ENCODE data around the gene TSPAN33.

DNA sequence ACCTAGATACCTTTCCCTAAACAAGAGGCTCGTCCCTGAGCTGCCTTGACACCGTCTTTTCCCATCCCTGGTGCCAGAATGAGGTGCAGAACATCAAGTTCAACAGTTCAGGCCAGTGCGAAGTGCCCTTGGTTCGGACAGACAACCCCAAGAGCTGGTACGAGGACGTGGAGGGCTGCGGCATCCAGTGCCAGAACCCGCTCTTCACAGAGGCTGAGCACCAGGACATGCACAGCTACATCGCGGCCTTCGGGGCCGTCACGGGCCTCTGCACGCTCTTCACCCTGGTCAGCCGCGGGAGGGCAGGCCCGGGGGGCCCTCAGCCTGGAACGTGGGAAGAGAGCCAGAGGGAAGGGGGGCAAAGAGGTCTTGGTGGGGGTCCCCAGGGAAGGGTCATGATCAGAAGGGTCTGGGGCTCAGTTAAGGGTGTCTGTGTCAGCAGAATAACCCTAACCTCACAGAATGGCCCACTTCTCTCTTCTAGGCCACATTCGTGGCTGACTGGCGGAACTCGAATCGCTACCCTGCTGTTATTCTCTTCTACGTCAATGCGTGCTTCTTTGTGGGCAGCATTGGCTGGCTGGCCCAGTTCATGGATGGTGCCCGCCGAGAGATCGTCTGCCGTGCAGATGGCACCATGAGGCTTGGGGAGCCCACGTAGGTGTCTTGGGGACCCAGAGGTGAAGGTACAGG, 60.8 kb downstream of the TSPAN33 start:
- TF ChIP-seq POLR2A (IDR thresholded peaks at IDR 0.05; ENCODE audit: low read depth, low read length) (no peak), POLR2AphosphoS5 (IDR thresholded peaks at IDR 0.05; ENCODE audit: low read depth, low read length) (no peak), PAX5 (IDR thresholded peaks at IDR 0.05; ENCODE audit: insufficient read depth, low read length, severe bottlenecking) (no peak), TAF1 (IDR thresholded peaks at IDR 0.05; ENCODE audit: low read depth, low read length) (no peak)

All from GM12891 (cell line).